ENCODE data around the gene KSR1.

The KSR1 gene

GRCh38 chr17:27550291-27550930 is 94.2 kb downstream of the KSR1 start:
- Mint-ChIP-seq H3K4me1 (ENCODE audit: low read depth) (peaks cover 50% of the 10 kb centered on the region), H3K27ac (no peak overlapping the region), H3K9me3 (no peaks in the 10 kb centered on the region), H3K36me3 (ENCODE audit: low read depth) (peaks cover 29% of the 10 kb centered on the region), H3K27me3 (ENCODE audit: low read depth) (no peaks in the 10 kb centered on the region), H3K4me3 (no peak overlapping the region)

DNA sequence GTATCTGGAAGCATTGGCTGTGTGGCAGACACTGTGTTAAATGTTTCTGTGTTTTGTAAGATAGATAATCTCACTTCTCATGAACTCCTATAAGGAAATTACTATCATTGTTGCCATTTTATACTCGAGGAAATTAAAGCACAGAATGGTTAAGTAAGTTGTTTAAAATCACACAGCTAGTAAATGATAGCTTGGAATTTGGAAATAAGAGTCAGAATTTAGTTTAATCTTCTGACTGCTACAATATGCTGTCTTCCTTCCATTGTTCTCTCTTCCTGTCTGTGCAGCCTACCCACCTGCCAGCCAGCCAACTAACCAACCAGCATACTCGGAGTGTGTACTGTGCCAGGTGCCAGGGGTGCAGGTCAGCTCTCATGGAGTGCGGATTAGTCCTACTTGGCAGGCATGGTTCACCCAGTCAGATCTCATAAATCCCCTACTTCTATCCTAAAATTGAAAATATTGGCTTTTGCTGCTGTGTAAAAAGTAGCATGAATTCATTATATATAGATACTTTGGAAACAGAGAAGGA is 94.8 kb downstream of the KSR1 start:
- peaks cover 47% of the 10 kb centered on the region for H3K4me1 Mint-ChIP-seq (ENCODE audit: low read depth)

DNA sequence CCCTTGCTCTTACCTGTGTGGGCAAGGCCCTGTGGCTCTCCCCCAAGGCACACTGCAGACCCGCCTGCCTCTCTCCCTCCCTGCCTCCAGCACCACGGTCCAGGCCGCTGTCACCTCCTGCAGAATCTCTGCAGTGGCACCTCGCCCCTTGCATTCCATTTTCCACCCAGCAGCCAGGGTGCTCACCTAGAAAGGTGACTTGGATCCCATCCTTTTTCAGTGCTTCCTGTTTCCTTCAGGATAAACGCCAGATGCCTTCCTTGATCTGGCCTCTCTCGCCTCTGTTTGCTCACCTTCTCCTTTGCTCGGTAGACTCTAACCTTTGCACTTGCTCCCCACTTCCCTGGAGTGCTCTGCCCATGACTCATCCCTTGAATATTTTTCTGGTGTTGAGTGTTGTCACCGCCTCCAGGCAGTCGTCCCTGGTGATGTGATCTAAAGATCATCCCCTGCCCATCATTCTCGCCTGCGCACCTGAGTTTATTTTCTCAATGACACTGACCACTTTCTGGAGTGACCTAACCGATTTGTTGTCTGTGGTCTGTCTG is 95.5 kb downstream of the KSR1 start:
- no peaks in the 10 kb centered on the region for H3K27me3 Mint-ChIP-seq (ENCODE audit: low read depth)
- peaks cover 39% of the 10 kb centered on the region for H3K4me1 Mint-ChIP-seq (ENCODE audit: low read depth)
- H3K9me3 Mint-ChIP-seq, result no peaks in the 10 kb centered on the region
- peaks cover 31% of the 10 kb centered on the region for H3K36me3 Mint-ChIP-seq (ENCODE audit: low read depth)
- peak overlapping the region; percentile 42 for H3K27ac Mint-ChIP-seq
- H3K4me3 Mint-ChIP-seq, result no peak overlapping the region

More for the DNA sequence above, 94.8 kb downstream of the KSR1 start:
- H3K9me3 Mint-ChIP-seq, result no peaks in the 10 kb centered on the region
- no peaks in the 10 kb centered on the region for H3K27me3 Mint-ChIP-seq (ENCODE audit: low read depth)
- H3K27ac Mint-ChIP-seq, result peak overlapping the region; percentile 45
- H3K36me3 Mint-ChIP-seq (ENCODE audit: low read depth), result peaks cover 29% of the 10 kb centered on the region
- H3K4me3 Mint-ChIP-seq, result no peak overlapping the region

DNA sequence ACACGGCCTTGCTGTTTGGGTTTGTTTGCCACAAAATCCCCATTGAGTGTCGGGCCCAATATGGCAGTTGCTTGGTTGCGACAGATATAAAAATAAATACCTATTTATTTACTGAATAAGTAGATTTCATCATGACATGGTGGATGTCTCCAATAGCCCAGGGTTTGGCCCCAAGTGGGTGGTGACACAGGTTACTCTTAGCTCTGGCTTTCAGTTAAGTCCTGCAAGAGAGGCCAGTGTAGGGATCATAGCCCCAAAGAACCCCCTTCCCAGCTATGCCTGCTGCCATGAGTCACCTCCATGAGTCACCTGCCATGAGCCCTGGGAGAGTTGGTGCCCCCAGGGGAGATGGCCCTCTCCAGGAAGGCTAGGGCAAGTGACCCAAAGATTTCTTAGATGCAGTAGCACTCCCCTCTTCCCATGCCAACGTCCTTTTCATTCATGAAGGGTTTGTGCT is 96.1 kb downstream of the KSR1 start:
- Mint-ChIP-seq H3K9me3 (no peaks in the 10 kb centered on the region), H3K27me3 (ENCODE audit: low read depth) (no peaks in the 10 kb centered on the region), H3K27ac (peak overlapping the region; percentile 42), H3K4me3 (no peak overlapping the region), H3K4me1 (ENCODE audit: low read depth) (peaks cover 34% of the 10 kb centered on the region), H3K36me3 (ENCODE audit: low read depth) (peaks cover 32% of the 10 kb centered on the region)

DNA sequence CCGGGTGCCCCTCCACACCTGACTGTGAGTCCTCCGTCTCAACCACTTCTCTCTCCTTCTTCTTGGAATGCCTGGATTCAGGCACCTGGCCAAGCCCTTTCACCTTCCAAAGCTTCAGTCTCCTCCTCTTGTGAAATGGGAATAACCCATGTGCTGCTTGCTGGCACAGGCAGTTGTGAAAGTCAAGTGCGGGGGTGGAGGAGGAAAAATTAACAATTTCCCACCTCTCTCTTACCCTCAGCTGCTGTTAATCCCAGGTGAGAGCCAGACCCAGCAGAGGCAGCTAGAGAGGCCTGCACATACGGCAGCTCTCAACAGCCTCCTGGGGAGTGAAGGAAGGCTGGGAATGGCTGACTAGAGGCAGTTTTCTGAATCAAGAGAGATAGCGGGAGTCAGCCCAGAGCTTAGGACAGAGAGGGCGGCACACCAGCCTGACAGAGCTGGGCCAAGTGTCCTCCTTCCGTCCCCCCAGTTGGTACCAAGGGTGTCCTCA is 96.8 kb downstream of the KSR1 start:
- Mint-ChIP-seq H3K9me3 (no peaks in the 10 kb centered on the region), H3K27ac (peak overlapping the region; percentile 49), H3K27me3 (ENCODE audit: low read depth) (no peaks in the 10 kb centered on the region), H3K4me3 (no peak overlapping the region), H3K4me1 (ENCODE audit: low read depth) (peaks cover 36% of the 10 kb centered on the region), H3K36me3 (ENCODE audit: low read depth) (peaks cover 36% of the 10 kb centered on the region)

- Mint-ChIP-seq H3K36me3 (ENCODE audit: low read depth) (peaks cover 42% of the 10 kb centered on the region), H3K27ac (no peak overlapping the region), H3K4me3 (no peak overlapping the region), H3K4me1 (ENCODE audit: low read depth) (peaks cover 39% of the 10 kb centered on the region), H3K27me3 (ENCODE audit: low read depth) (no peaks in the 10 kb centered on the region), H3K9me3 (no peaks in the 10 kb centered on the region)
Observed at GRCh38 chr17:27554152-27554551, 97.9 kb downstream of the KSR1 start.

DNA sequence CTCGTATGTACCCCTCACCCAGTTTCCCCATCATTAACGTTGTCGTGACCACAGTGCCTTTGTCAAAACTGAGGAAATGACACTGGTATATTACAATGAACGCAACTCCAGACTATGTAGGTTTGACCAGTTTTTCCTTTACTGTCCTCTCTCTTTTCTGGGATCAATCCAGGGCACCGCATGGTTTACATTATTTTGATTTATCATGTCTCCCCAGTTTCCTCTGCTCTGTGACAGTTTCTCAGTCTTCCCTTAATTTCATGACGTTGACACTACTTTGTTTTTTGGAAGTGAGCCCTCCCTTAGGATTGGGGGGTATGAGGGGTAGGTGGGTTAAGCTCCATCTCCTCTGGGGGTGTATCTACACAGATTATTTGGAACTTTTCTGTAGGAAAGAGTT is 98.7 kb downstream of the KSR1 start:
- Mint-ChIP-seq H3K36me3 (ENCODE audit: low read depth) (peaks cover 47% of the 10 kb centered on the region), H3K4me1 (ENCODE audit: low read depth) (peaks cover 40% of the 10 kb centered on the region), H3K9me3 (no peaks in the 10 kb centered on the region), H3K4me3 (no peak overlapping the region), H3K27me3 (ENCODE audit: low read depth) (no peaks in the 10 kb centered on the region), H3K27ac (no peak overlapping the region)

DNA sequence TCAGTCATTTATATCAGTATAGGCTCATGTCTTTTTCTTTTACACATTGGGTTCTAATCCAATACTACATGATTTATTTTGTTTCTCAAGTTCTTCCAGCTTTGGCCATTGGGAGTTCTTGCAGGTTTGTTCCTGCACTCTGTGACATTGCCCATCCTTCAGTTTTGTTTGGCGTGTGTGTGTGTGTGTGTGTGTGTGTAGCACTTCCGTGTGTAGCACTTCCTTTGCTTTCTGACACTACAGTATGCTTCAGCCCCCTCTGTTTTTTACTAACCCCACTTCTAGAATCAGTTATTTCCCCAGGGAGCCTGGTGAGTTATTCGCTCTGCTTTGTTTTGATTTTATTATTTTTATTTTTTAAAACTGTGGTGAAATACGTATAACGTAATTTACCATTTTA is 99.1 kb downstream of the KSR1 start:
- Mint-ChIP-seq H3K36me3 (ENCODE audit: low read depth) (peaks cover 47% of the 10 kb centered on the region), H3K27me3 (ENCODE audit: low read depth) (no peaks in the 10 kb centered on the region), H3K4me3 (peak overlapping the region; percentile 4), H3K9me3 (no peaks in the 10 kb centered on the region), H3K4me1 (ENCODE audit: low read depth) (peaks cover 41% of the 10 kb centered on the region), H3K27ac (peak overlapping the region; percentile 21)

DNA sequence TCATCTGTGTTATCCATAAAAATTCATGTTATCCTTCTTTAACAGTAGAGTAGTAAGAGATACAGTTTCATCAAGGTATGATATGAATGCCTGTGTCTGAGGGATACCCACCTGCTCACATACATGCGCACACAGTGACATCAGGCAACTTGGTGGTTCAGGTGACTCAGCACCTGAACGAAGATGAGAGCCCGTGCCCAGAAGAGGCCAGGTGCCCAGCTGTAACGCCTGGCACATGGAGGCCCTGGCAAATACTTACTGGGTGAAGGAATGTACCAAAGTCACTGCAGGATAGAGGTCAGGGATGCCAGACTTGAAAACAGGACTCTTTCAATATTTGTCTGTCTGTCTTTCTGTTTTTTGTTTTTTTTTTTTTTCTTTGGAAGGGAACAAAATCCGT is 102.1 kb downstream of the KSR1 start:
- Mint-ChIP-seq H3K27ac (peak overlapping the region; percentile 55), H3K4me3 (no peak overlapping the region), H3K36me3 (ENCODE audit: low read depth) (peaks cover 35% of the 10 kb centered on the region), H3K27me3 (ENCODE audit: low read depth) (no peaks in the 10 kb centered on the region), H3K9me3 (no peaks in the 10 kb centered on the region), H3K4me1 (ENCODE audit: low read depth) (peaks cover 35% of the 10 kb centered on the region)

DNA sequence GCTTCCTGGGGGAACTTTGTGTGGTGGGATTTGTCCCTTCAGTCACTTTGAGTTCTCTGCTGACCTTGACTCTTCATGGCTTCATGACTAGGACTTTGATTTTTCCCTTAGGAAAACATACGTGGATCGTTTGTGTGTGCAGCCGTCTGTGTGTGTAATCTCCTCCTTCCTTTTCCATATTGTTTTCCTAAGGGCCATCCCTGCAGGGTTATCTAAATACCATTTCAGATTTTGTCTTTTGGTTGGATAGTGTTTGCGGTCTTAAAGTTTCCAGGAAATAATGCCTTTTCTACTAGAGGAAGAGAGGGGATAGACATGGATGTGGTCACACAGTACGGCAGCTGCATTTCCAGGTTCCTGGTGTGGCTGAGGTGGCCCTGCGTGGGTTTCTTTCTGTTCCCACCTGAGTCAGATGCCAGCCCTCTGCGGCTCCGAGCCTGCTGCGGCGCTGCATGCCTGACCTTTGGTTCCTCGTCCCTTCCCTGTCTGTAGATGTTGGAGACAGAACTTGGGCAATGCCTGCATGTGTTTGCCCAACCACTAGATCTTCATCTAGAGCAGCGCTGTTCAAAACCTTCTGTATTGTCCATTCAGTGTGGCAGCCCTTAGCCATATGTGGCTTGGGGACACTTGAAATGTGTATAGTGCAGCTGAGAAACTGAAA is 102.7 kb downstream of the KSR1 start:
- peaks cover 3% of the 10 kb centered on the region for H3K9me3 Mint-ChIP-seq
- H3K27me3 Mint-ChIP-seq (ENCODE audit: low read depth), result no peaks in the 10 kb centered on the region
- H3K4me3 Mint-ChIP-seq, result no peak overlapping the region
- H3K27ac Mint-ChIP-seq, result peak overlapping the region; percentile 66
- peaks cover 39% of the 10 kb centered on the region for H3K36me3 Mint-ChIP-seq (ENCODE audit: low read depth)
- H3K4me1 Mint-ChIP-seq (ENCODE audit: low read depth), result peaks cover 38% of the 10 kb centered on the region

GRCh38 chr17:27559506-27560481 is 103.5 kb downstream of the KSR1 start:
- Mint-ChIP-seq H3K36me3 (ENCODE audit: low read depth) (peaks cover 45% of the 10 kb centered on the region), H3K27ac (peak overlapping the region; percentile 66), H3K9me3 (peaks cover 3% of the 10 kb centered on the region), H3K27me3 (ENCODE audit: low read depth) (no peaks in the 10 kb centered on the region), H3K4me3 (no peak overlapping the region), H3K4me1 (ENCODE audit: low read depth) (peaks cover 40% of the 10 kb centered on the region)

DNA sequence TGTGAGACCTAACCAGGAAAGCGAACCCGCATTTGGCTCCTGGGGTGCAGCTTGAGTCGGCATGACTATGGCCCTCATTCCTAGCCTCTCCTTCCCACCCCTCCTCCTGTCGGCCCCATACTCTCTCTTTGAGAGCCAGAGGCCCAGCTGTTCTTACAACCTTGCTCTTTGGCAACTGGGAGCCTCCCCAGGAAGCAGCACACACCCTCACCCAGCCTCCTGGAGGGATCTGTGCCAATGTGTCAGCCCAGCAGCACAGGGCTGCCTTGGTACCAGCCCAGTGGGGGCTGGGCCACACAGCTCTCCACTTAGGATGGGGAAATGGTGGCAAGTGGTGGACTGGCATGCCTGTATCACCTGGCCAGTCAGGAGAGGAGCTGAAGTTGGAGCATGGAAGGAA is 104.4 kb downstream of the KSR1 start:
- no peak overlapping the region for H3K27ac Mint-ChIP-seq
- H3K4me3 Mint-ChIP-seq, result no peak overlapping the region
- H3K9me3 Mint-ChIP-seq, result peaks cover 3% of the 10 kb centered on the region
- H3K27me3 Mint-ChIP-seq (ENCODE audit: low read depth), result no peaks in the 10 kb centered on the region
- H3K4me1 Mint-ChIP-seq (ENCODE audit: low read depth), result peaks cover 39% of the 10 kb centered on the region
- peaks cover 40% of the 10 kb centered on the region for H3K36me3 Mint-ChIP-seq (ENCODE audit: low read depth)

- peaks cover 49% of the 10 kb centered on the region for H3K4me1 Mint-ChIP-seq (ENCODE audit: low read depth)
- H3K27ac Mint-ChIP-seq, result peak overlapping the region; percentile 53
- H3K9me3 Mint-ChIP-seq, result peaks cover 3% of the 10 kb centered on the region
- H3K36me3 Mint-ChIP-seq (ENCODE audit: low read depth), result peaks cover 36% of the 10 kb centered on the region
- no peaks in the 10 kb centered on the region for H3K27me3 Mint-ChIP-seq (ENCODE audit: low read depth)
- H3K4me3 Mint-ChIP-seq, result no peak overlapping the region
Observed at GRCh38 chr17:27562777-27563455, 106.7 kb downstream of the KSR1 start.

Measured in T-helper 1 cell treated with Interleukin-12 subunit alpha and Interleukin-12 subunit beta and Interleukin-4 antibody, amounts not matched to agents 30 μg/mL and 1 μg/mL, for 36 hours (primary cell).